HG03469 (cell line): ENCODE results near the gene PDE6H.

ENCODE experiments used
- ATAC-seq: cut with Tn5 transposase; IDR thresholded peaks from one replicate; pipeline ENCODE4 v1.9.1; 2021; ENCODE audit warnings: mild to moderate bottlenecking, moderate library complexity, moderate number of reproducible peaks; ENCODE audit not compliant: unreplicated experiment

Gene PDE6H

GRCh38 chr12:14999021-14999694, 26.3 kb downstream of the PDE6H start:
- ATAC-seq = no peak

- ATAC-seq = no peak
These were observed 27.0 kb downstream of the PDE6H start for GRCh38 chr12:14999695-15000365.

- ATAC-seq = no peak
These were observed 27.7 kb downstream of the PDE6H start for GRCh38 chr12:15000575-15000974.

GRCh38 chr12:15001733-15002382, 29.0 kb downstream of the PDE6H start:
- ATAC-seq = no peak

GRCh38 chr12:15004421-15004820, 31.6 kb downstream of the PDE6H start:
- ATAC-seq = no peak

GRCh38 chr12:15005064-15005463, 32.2 kb downstream of the PDE6H start:
- no peak for ATAC-seq

GRCh38 chr12:15007551-15007950, 34.7 kb downstream of the PDE6H start:
- no peak for ATAC-seq

- ATAC-seq = no peak
These were observed 38.3 kb downstream of the PDE6H start for GRCh38 chr12:15011162-15011561.

GRCh38 chr12:15013634-15014179, 40.9 kb downstream of the PDE6H start:
- no peak for ATAC-seq

GRCh38 chr12:15014708-15015107, 41.9 kb downstream of the PDE6H start:
- no peak for ATAC-seq

GRCh38 chr12:15015121-15015520, 42.3 kb downstream of the PDE6H start:
- no peak for ATAC-seq

GRCh38 chr12:15020156-15020555, 47.3 kb downstream of the PDE6H start:
- no peak for ATAC-seq
